ENCODE data around the gene HAO2. TPM values are rescaled to one million over a fixed set of nuclear protein-coding genes. Genes with fewer than 3 reads are reported as not detected.

The HAO2 gene
- not detected for polyA plus RNA-seq (2013, experiment 1 of 2)
- polyA plus RNA-seq (2013, experiment 2 of 2), result 0.01 TPM

DNA sequence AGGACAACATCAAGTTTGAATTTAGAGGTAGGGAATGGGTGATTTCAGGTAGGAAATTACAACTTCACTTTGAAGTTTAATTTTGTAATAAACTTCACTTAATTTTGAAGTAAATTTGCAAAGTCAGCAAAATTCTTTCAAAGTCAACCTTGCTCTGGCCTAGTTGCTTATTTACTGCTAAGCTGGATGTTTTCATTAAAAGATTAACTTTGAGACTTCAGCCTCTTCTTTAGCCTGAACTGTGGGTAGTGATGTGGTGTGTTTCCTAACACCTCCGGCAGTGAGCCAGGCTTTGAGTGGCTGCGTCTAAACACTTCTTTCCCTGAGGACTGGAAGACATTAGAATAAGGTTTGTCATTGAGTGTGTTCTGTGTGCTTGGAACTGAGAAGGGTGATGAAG lies at the start of gene HAO2:
Gene HAO2, plus strand, starts transcription at position 232 of the 400 bp plus-strand sequence. CDS start 12,301 bp downstream, outside the sequence.
- H3K4me3 ChIP-seq (ENCODE audit: low read length in 2 of 2), result no peak within 1 kb of the TSS
- no peak within 1 kb of the TSS for H2BK5ac ChIP-seq (ENCODE audit: low read length)
- H3K14ac ChIP-seq (ENCODE audit: low read length), result no peak within 1 kb of the TSS
- no peaks in the 10 kb centered on the region for H3K36me3 ChIP-seq (replicated peaks in 1 of 2; ENCODE audit: control insufficient read depth in 2 of 2, insufficient read depth in 2 of 2, low read length in 2 of 2)
- peaks cover 0 to 5% (median 0%) of the 10 kb centered on the region in 3 experiments for H3K27me3 ChIP-seq (ENCODE audit: control insufficient read depth in 3 of 3, insufficient read depth in 3 of 3, low read depth in 1 of 3, low read length in 3 of 3)
- no CpG with 5 or more reads among the region's 2 CpGs for WGBS, 2 donors (ENCODE audit: extremely low coverage in 2 of 2, insufficient read length in 2 of 2, insufficient replicate concordance in 1 of 2)
- no peak within 1 kb of the TSS for H3K4ac ChIP-seq (ENCODE audit: low read length)
- H2AFZ ChIP-seq (ENCODE audit: low read length), result no peak within 1 kb of the TSS
- no peak within 1 kb of the TSS for H3K23ac ChIP-seq (ENCODE audit: low read depth, low read length, poor library complexity)
- H3K27ac ChIP-seq (replicated peaks; ENCODE audit: low read length), result no peak within 1 kb of the TSS
- H3K4me1 ChIP-seq (ENCODE audit: control insufficient read depth in 2 of 2, insufficient read depth in 1 of 2, low read depth in 1 of 2, low read length in 2 of 2), result no peaks in the 10 kb centered on the region
- H3K18ac ChIP-seq (ENCODE audit: low read length), result no peak within 1 kb of the TSS
- no peak for DNase-seq (ENCODE audit: low spot score)
- no peak within 1 kb of the TSS for H2BK120ac ChIP-seq (ENCODE audit: low read depth, low read length)
- no peak within 1 kb of the TSS for H2BK12ac ChIP-seq (ENCODE audit: low read length)
- H3K9ac ChIP-seq (ENCODE audit: low read depth, low read length, poor library complexity), result no peak within 1 kb of the TSS
- H2BK15ac ChIP-seq (ENCODE audit: low read length), result no peak within 1 kb of the TSS
- H2AK5ac ChIP-seq (ENCODE audit: low read depth, low read length), result no peak within 1 kb of the TSS
- H4K91ac ChIP-seq (ENCODE audit: low read depth, low read length, poor library complexity), result no peak within 1 kb of the TSS
- H3K4me2 ChIP-seq (ENCODE audit: insufficient read depth, low read length, poor library complexity, severe bottlenecking), result no peak within 1 kb of the TSS
- no peaks in the 10 kb centered on the region for H3K79me1 ChIP-seq (ENCODE audit: low read depth, low read length)
- H3K9me3 ChIP-seq (replicated peaks in 1 of 2; ENCODE audit: control insufficient read depth in 2 of 2, insufficient read depth in 1 of 2, low read depth in 1 of 2, low read length in 2 of 2), result no peaks in the 10 kb centered on the region
- no peak within 1 kb of the TSS for H4K8ac ChIP-seq (ENCODE audit: low read depth, low read length)

DNA sequence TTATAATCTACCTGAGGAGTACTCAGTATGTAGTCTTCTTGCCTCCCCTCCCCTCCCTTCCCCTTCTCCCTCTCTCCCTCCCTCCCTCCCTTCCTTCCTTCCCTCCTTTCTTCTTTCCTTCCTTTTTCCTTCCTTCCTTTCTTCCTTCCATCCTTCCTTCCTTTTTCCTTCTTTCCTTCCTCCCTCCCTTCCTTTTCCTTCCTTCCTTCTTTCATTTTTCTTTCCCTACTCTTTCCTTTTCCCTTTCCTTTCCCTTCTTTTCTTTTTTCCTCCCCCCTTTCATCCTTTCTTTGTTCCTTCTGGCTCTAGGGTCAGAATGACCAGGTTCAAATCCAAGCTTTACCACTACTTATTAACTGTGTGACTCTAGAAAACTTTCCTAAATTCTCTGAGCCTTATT lies 48.5 kb upstream of the HAO2 start:
- Histone ChIP-seq H3K18ac (ENCODE audit: low read length) (no peak overlapping the region), H3K4me2 (ENCODE audit: insufficient read depth, low read length, poor library complexity, severe bottlenecking) (no peak overlapping the region), H3K14ac (ENCODE audit: low read length) (no peak overlapping the region), H3K4me1 (ENCODE audit: control insufficient read depth in 2 of 2, insufficient read depth in 1 of 2, low read depth in 1 of 2, low read length in 2 of 2) (no peaks in the 10 kb centered on the region), H3K9me3 (replicated peaks in 1 of 2; ENCODE audit: control insufficient read depth in 2 of 2, insufficient read depth in 1 of 2, low read depth in 1 of 2, low read length in 2 of 2) (peaks cover 0 to 2% of the 10 kb centered on the region in 2 donors), H3K23ac (ENCODE audit: low read depth, low read length, poor library complexity) (no peak overlapping the region), H3K27ac (replicated peaks; ENCODE audit: low read length) (no peak overlapping the region), H2BK12ac (ENCODE audit: low read length) (no peak overlapping the region), H3K36me3 (replicated peaks in 1 of 2; ENCODE audit: control insufficient read depth in 2 of 2, insufficient read depth in 2 of 2, low read length in 2 of 2) (no peaks in the 10 kb centered on the region), H2BK5ac (ENCODE audit: low read length) (no peak overlapping the region), H2AK5ac (ENCODE audit: low read depth, low read length) (no peak overlapping the region), H4K91ac (ENCODE audit: low read depth, low read length, poor library complexity) (no peak overlapping the region), H2AFZ (ENCODE audit: low read length) (no peak overlapping the region), H3K4ac (ENCODE audit: low read length) (no peak overlapping the region), H3K79me1 (ENCODE audit: low read depth, low read length) (no peaks in the 10 kb centered on the region), H2BK15ac (ENCODE audit: low read length) (no peak overlapping the region), H3K4me3 (ENCODE audit: low read length in 2 of 2) (no peak overlapping the region), H4K8ac (ENCODE audit: low read depth, low read length) (no peak overlapping the region), H2BK120ac (ENCODE audit: low read depth, low read length) (no peak overlapping the region), H3K27me3 (ENCODE audit: control insufficient read depth in 3 of 3, insufficient read depth in 3 of 3, low read depth in 1 of 3, low read length in 3 of 3) (no peaks in the 10 kb centered on the region), H3K9ac (ENCODE audit: low read depth, low read length, poor library complexity) (no peak overlapping the region)
- no peak for DNase-seq (ENCODE audit: low spot score)

DNA sequence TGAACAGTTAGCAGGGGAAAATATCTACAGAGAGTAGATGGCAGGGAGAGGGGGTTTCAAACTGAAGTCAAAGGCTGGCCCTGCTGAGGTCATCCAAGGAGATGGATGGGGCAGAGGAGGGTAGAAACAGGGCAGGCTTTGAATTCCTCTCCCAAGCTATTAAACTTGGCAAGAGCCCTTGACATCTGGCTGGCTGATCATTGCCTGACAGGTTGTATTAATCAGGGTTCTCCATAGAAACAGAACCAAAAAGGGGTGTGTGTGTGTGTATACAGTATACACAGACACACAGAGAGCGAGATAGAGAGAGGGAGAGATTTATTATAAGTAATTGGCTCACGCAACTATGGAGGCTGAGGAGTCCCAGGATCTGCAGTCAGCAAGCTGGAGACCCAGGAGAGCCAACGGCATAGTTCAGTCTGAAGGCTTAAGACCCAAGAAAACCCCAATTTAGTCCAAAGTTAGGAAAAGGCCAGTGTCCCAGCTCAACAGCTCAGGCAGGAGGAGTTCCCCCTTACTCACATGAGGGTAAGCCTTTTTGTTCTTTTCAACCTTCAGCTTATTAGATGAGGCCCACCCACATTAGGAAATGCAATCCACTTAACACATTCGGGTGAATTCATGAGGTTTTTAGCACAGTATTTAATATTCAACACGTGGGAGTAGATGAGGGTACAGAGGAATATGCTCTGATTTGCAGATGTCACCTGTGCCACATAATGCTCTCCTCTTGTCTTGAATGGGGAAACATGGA lies 46.7 kb upstream of the HAO2 start:
- no peak overlapping the region for H2AK5ac ChIP-seq (ENCODE audit: low read depth, low read length)
- H3K4me3 ChIP-seq (ENCODE audit: low read length in 2 of 2), result no peak overlapping the region
- no peak overlapping the region for H4K8ac ChIP-seq (ENCODE audit: low read depth, low read length)
- H2BK15ac ChIP-seq (ENCODE audit: low read length), result no peak overlapping the region
- no peak overlapping the region for H3K27ac ChIP-seq (replicated peaks; ENCODE audit: low read length)
- no peaks in the 10 kb centered on the region for H3K36me3 ChIP-seq (replicated peaks in 1 of 2; ENCODE audit: control insufficient read depth in 2 of 2, insufficient read depth in 2 of 2, low read length in 2 of 2)
- H3K18ac ChIP-seq (ENCODE audit: low read length), result no peak overlapping the region
- H3K4ac ChIP-seq (ENCODE audit: low read length), result no peak overlapping the region
- no peak overlapping the region for H4K91ac ChIP-seq (ENCODE audit: low read depth, low read length, poor library complexity)
- H3K4me2 ChIP-seq (ENCODE audit: insufficient read depth, low read length, poor library complexity, severe bottlenecking), result no peak overlapping the region
- no peak overlapping the region for H3K9ac ChIP-seq (ENCODE audit: low read depth, low read length, poor library complexity)
- H3K4me1 ChIP-seq (ENCODE audit: control insufficient read depth in 2 of 2, insufficient read depth in 1 of 2, low read depth in 1 of 2, low read length in 2 of 2), result peaks cover under 1 to 12% of the 10 kb centered on the region in 2 donors
- WGBS, 2 donors (ENCODE audit: extremely low coverage in 2 of 2, insufficient read length in 2 of 2, insufficient replicate concordance in 1 of 2), result no CpG with 5 or more reads among the region's 5 CpGs
- no peak overlapping the region for H2BK12ac ChIP-seq (ENCODE audit: low read length)
- H3K79me1 ChIP-seq (ENCODE audit: low read depth, low read length), result no peaks in the 10 kb centered on the region
- no peak overlapping the region for H2AFZ ChIP-seq (ENCODE audit: low read length)
- no peak overlapping the region for H2BK120ac ChIP-seq (ENCODE audit: low read depth, low read length)
- no peak overlapping the region for H3K14ac ChIP-seq (ENCODE audit: low read length)
- H3K27me3 ChIP-seq (ENCODE audit: control insufficient read depth in 3 of 3, insufficient read depth in 3 of 3, low read depth in 1 of 3, low read length in 3 of 3), result peaks cover 0 to under 1% (median 0%) of the 10 kb centered on the region in 3 experiments
- no peak for DNase-seq (ENCODE audit: low spot score)
- no peak overlapping the region for H2BK5ac ChIP-seq (ENCODE audit: low read length)
- peaks cover 0 to 2% of the 10 kb centered on the region in 2 donors for H3K9me3 ChIP-seq (replicated peaks in 1 of 2; ENCODE audit: control insufficient read depth in 2 of 2, insufficient read depth in 1 of 2, low read depth in 1 of 2, low read length in 2 of 2)
- no peak overlapping the region for H3K23ac ChIP-seq (ENCODE audit: low read depth, low read length, poor library complexity)

DNA sequence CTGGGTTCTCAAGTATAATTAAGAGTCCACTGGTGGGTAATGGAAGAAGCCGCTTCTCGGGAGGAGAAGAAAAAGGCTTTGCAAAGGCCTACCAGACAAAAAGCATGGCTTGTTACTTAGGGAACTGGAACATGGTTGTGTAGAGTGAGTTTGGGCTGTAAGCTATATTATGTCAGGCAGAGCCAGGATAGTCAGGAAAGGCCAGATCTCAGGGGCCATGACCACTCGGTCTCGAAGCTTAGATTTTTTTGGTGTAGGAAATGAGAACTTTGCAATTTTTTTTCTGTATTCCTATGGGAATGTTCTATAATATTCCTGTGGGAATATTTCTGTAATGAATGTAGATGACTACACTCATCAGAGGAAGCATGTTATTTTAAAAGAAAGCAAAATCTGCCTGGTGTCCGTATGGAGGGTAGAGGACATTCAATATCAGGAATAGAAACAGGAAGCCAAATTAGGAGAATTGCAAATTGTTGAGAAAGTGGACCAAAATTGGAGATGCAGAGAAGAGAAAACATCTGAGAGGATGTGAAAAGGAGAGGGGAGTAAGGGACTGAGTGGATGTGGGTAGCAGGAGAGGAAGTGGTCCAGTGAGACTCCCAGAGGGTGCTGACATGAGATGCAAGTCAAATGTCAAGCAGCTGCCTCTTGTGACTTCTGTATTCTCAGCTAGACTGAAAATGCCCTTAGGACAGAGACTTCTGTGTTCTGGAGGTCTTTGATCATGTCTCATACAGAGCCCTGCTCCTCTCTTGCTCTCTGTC lies 45.2 kb upstream of the HAO2 start:
- Histone ChIP-seq H3K4me3 (ENCODE audit: low read length in 2 of 2) (no peak overlapping the region), H3K23ac (ENCODE audit: low read depth, low read length, poor library complexity) (no peak overlapping the region), H3K4me1 (ENCODE audit: control insufficient read depth in 2 of 2, insufficient read depth in 1 of 2, low read depth in 1 of 2, low read length in 2 of 2) (peaks cover 3 to 14% of the 10 kb centered on the region in 2 donors), H3K36me3 (replicated peaks in 1 of 2; ENCODE audit: control insufficient read depth in 2 of 2, insufficient read depth in 2 of 2, low read length in 2 of 2) (no peaks in the 10 kb centered on the region), H3K27ac (replicated peaks; ENCODE audit: low read length) (no peak overlapping the region), H2BK12ac (ENCODE audit: low read length) (no peak overlapping the region), H2BK120ac (ENCODE audit: low read depth, low read length) (no peak overlapping the region), H3K14ac (ENCODE audit: low read length) (no peak overlapping the region), H2AK5ac (ENCODE audit: low read depth, low read length) (no peak overlapping the region), H3K4me2 (ENCODE audit: insufficient read depth, low read length, poor library complexity, severe bottlenecking) (no peak overlapping the region), H2BK5ac (ENCODE audit: low read length) (no peak overlapping the region), H3K79me1 (ENCODE audit: low read depth, low read length) (no peaks in the 10 kb centered on the region), H3K9ac (ENCODE audit: low read depth, low read length, poor library complexity) (no peak overlapping the region), H3K18ac (ENCODE audit: low read length) (no peak overlapping the region), H2AFZ (ENCODE audit: low read length) (no peak overlapping the region), H3K4ac (ENCODE audit: low read length) (no peak overlapping the region), H2BK15ac (ENCODE audit: low read length) (no peak overlapping the region), H4K91ac (ENCODE audit: low read depth, low read length, poor library complexity) (no peak overlapping the region), H3K27me3 (ENCODE audit: control insufficient read depth in 3 of 3, insufficient read depth in 3 of 3, low read depth in 1 of 3, low read length in 3 of 3) (peaks cover 0 to 3% (median 0%) of the 10 kb centered on the region in 3 experiments), H3K9me3 (replicated peaks in 1 of 2; ENCODE audit: control insufficient read depth in 2 of 2, insufficient read depth in 1 of 2, low read depth in 1 of 2, low read length in 2 of 2) (no peaks in the 10 kb centered on the region), H4K8ac (ENCODE audit: low read depth, low read length) (no peak overlapping the region)
- no peak for DNase-seq (ENCODE audit: low spot score)
- WGBS, 2 donors (ENCODE audit: extremely low coverage in 2 of 2, insufficient read length in 2 of 2, insufficient replicate concordance in 1 of 2), result no CpG with 5 or more reads among the region's 5 CpGs

Measured in neuronal stem cell (in vitro differentiated cells).